ENCODE results near the gene CMIP. TPM values are rescaled to one million over a fixed set of nuclear protein-coding genes. Genes with fewer than 3 reads are reported as not detected.

The CMIP gene
- polyA plus RNA-seq, 1 of the 3 experiments (the other 2 are of a cell fraction) = 5.4 TPM

- TF ChIP-seq ZBTB33 (IDR thresholded peaks at IDR 0.05; ENCODE audit: borderline replicate concordance, low read depth) (no peak), GABPA (IDR thresholded peaks at IDR 0.05; ENCODE audit: low read depth) (no peak), EP300 (IDR thresholded peaks at IDR 0.05; ENCODE audit: borderline replicate concordance in 1 of 2, low read depth in 1 of 2, low read length in 1 of 2) (peak in 1 of 2 experiments; percentile 80; a peak in 1 of 4 replicates), USF1 (IDR thresholded peaks at IDR 0.05; ENCODE audit: borderline replicate concordance, low read depth) (no peak)
- TF ChIP-seq, protein P1, sequence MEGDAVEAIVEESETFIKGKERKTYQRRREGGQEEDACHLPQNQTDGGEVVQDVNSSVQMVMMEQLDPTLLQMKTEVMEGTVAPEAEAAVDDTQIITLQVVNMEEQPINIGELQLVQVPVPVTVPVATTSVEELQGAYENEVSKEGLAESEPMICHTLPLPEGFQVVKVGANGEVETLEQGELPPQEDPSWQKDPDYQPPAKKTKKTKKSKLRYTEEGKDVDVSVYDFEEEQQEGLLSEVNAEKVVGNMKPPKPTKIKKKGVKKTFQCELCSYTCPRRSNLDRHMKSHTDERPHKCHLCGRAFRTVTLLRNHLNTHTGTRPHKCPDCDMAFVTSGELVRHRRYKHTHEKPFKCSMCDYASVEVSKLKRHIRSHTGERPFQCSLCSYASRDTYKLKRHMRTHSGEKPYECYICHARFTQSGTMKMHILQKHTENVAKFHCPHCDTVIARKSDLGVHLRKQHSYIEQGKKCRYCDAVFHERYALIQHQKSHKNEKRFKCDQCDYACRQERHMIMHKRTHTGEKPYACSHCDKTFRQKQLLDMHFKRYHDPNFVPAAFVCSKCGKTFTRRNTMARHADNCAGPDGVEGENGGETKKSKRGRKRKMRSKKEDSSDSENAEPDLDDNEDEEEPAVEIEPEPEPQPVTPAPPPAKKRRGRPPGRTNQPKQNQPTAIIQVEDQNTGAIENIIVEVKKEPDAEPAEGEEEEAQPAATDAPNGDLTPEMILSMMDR (IDR thresholded peaks at IDR 0.05) = no peak
Measured at GRCh38 chr16:81610936-81611335, 166.3 kb downstream of the CMIP start (continued).

GRCh38 chr16:81611721-81612120, 167.1 kb downstream of the CMIP start:
- WGBS (ENCODE audit: low lambda C conversion rate) = 88% methylated on average over 6 of the region's 6 CpGs
- POLR2A ChIA-PET = no interaction called here
- H2AFZ ChIP-seq (ENCODE audit: low read depth) = no peak overlapping the region
- CTCF ChIA-PET = interaction anchor here (0.6 to 1.1 kb wide), 5 partner anchors 9 to 208 kb away, joined by 3 to 4 read pairs (median 3); no protein-coding TSS in a partner anchor
- no peak overlapping the region for H3K4me3 ChIP-seq (ENCODE audit: low read depth in 2 of 2, low read length in 1 of 2)
- no peak overlapping the region for H3K27ac ChIP-seq (ENCODE audit: low read depth in 2 of 2, low read length in 1 of 2)
- H3K9me2 ChIP-seq = no peaks in the 10 kb centered on the region
- H3K9me3 ChIP-seq = no peaks in the 10 kb centered on the region
- H4K20me1 ChIP-seq (ENCODE audit: insufficient read depth) = peaks cover 23% of the 10 kb centered on the region
- H3K36me3 ChIP-seq (replicated peaks in 1 of 2; ENCODE audit: control insufficient read depth in 1 of 2, insufficient read depth in 2 of 2, low read length in 1 of 2) = peaks cover 5 to 9% of the 10 kb centered on the region in 2 experiments
- H3K4me1 ChIP-seq (ENCODE audit: control insufficient read depth in 1 of 2, insufficient read depth in 2 of 2, low read depth in 1 of 2, low read length in 1 of 2) = peaks cover 4 to 33% of the 10 kb centered on the region in 2 experiments; a peak in 2 of 4 replicates
- H3K79me2 ChIP-seq (ENCODE audit: insufficient read depth) = no peaks in the 10 kb centered on the region
- no peaks in the 10 kb centered on the region for H3F3A ChIP-seq (replicated peaks; ENCODE audit: insufficient read depth)
- no peak overlapping the region for H3K9ac ChIP-seq
- no peaks in the 10 kb centered on the region for H3K27me3 ChIP-seq (ENCODE audit: insufficient read depth)
- no peak overlapping the region for H3K4me2 ChIP-seq
- TF ChIP-seq TEAD4 (IDR thresholded peaks at IDR 0.05; ENCODE audit: borderline replicate concordance, insufficient read depth) = no peak
- TF ChIP-seq EP300 (IDR thresholded peaks at IDR 0.05; ENCODE audit: borderline replicate concordance in 1 of 2, low read depth in 1 of 2, low read length in 1 of 2) = no peak
- TF ChIP-seq RXRA (IDR thresholded peaks at IDR 0.05; ENCODE audit: borderline replicate concordance, low read depth) = no peak
- no peak for TF ChIP-seq MEF2A (IDR thresholded peaks at IDR 0.05; ENCODE audit: borderline replicate concordance, low read depth)
- TF ChIP-seq ZBTB33 (IDR thresholded peaks at IDR 0.05; ENCODE audit: borderline replicate concordance, low read depth) = no peak
- TF ChIP-seq MXI1 (IDR thresholded peaks at IDR 0.05; ENCODE audit: low read depth, low read length) = no peak
- no peak for TF ChIP-seq MAX (IDR thresholded peaks at IDR 0.05; ENCODE audit: low read depth)
- TF ChIP-seq IRF3 (IDR thresholded peaks at IDR 0.05; ENCODE audit: low read depth, low read length) = no peak
- TF ChIP-seq POLR2AphosphoS5 (IDR thresholded peaks at IDR 0.05; ENCODE audit: low read depth, low read length) = no peak
- no peak for TF ChIP-seq RAD21 (IDR thresholded peaks at IDR 0.05; ENCODE audit: low read length)
- no peak for DNase-seq

All from SK-N-SH (cell line).